Fibroblast of lung (primary cell): Measurements from ENCODE around the gene CHD6.

ENCODE experiments used
- EZH2 ChIP-seq: IDR thresholded peaks from 2 replicates; pipeline ENCODE4 v1.5.1; 2012; ENCODE audit warnings: low read length, control low read depth, mild to moderate bottlenecking; ENCODE audit errors: missing control alignments
- TF ChIP-seq, protein P1 (sequence below), 2 donors: IDR thresholded peaks in 1 of 2; conservative IDR thresholded peaks in 1 of 2; 1 replicate in 1 of 2; 2 replicates in 1 of 2; pipeline ENCODE4 v1.5.1; 2011 to 2012; ENCODE audit warnings: low read length in 2 of 2, control low read depth in 1 of 2, inconsistent platforms in 1 of 2, low read depth in 1 of 2, mild to moderate bottlenecking in 1 of 2

DNA sequence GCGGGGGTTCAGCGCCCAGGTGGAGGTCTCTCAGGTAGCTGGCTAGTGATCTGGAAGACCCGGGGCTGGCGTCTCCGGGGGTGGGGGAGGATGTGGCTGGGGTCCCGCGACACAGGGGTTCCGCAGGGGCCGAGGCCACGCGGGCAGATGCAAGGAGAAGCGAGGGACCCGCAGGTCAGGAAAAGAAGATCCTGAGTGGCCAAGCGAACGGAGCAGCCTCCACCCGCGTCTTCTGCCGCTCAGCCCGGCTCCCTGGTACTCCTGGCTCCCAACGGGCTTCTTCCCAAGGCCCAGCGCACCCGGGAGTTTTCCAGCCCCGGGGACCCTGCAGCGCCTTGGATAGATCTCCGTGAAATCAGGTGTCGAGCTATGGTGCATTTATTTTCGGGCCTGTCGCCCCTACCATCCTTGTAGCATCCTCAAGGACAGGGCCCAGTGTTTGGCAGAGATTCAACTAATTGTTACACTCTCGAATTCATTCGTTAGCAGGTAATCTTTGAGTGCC lies 682 bp upstream of the CHD6 start:
- TF ChIP-seq, protein P1, sequence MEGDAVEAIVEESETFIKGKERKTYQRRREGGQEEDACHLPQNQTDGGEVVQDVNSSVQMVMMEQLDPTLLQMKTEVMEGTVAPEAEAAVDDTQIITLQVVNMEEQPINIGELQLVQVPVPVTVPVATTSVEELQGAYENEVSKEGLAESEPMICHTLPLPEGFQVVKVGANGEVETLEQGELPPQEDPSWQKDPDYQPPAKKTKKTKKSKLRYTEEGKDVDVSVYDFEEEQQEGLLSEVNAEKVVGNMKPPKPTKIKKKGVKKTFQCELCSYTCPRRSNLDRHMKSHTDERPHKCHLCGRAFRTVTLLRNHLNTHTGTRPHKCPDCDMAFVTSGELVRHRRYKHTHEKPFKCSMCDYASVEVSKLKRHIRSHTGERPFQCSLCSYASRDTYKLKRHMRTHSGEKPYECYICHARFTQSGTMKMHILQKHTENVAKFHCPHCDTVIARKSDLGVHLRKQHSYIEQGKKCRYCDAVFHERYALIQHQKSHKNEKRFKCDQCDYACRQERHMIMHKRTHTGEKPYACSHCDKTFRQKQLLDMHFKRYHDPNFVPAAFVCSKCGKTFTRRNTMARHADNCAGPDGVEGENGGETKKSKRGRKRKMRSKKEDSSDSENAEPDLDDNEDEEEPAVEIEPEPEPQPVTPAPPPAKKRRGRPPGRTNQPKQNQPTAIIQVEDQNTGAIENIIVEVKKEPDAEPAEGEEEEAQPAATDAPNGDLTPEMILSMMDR (conservative IDR thresholded peaks at IDR 0.05 in 1 of 2, IDR thresholded peaks at IDR 0.05 in 1 of 2; ENCODE audit: low read depth in 1 of 2, low read length in 2 of 2) = no peak
- TF ChIP-seq EZH2 = no peak
